GM23338 (cell line): ENCODE data around the gene MOCOS. TPM values are rescaled to one million over a fixed set of nuclear protein-coding genes. Genes with fewer than 3 reads are reported as not detected.
"Not testable (repeated sequence)": the region's sequence is repeated elsewhere in the genome, so short reads cannot be mapped to it uniquely, and the experiment has no call there.

Source experiments
- ATAC-seq: fragments of 200-7000 bp; cut with Tn5 transposase; 3 replicates; pipeline ENCODE4 v1.9.1; 2020
- DNase-seq: peaks from one replicate; pipeline ENCODE4 v3.0.0-alpha.2; 2015; ENCODE audit warnings: low spot score
- H2AFZ ChIP-seq: fragments of 200-600 bp; sonication (generic); 2 replicates; pipeline ENCODE4 v1.8.0; 2016; ENCODE audit warnings: antibody characterized with exemption, mild to moderate bottlenecking, moderate library complexity
- H3F3A ChIP-seq: fragments of 200-600 bp; sonication (generic); replicated peaks from 2 replicates; pipeline ENCODE4 v1.8.0; 2017; ENCODE audit warnings: antibody characterized with exemption, mixed run types, low read depth
- H3K27ac ChIP-seq: fragments of 200-600 bp; sonication (generic); 2 replicates; pipeline ENCODE4 v1.6.1; 2016; ENCODE audit warnings: low read depth
- H3K27me3 ChIP-seq: fragments of 200-600 bp; sonication (generic); 2 replicates; pipeline ENCODE4 v1.8.0; 2016; ENCODE audit warnings: mild to moderate bottlenecking, mixed run types, moderate library complexity; ENCODE audit not compliant: insufficient read depth
- H3K36me3 ChIP-seq: fragments of 200-600 bp; sonication (generic); 2 replicates; pipeline ENCODE4 v1.8.0; 2016; ENCODE audit warnings: mild to moderate bottlenecking; ENCODE audit not compliant: insufficient read depth
- H3K4me1 ChIP-seq: fragments of 200-600 bp; sonication (generic); 2 replicates; pipeline ENCODE4 v1.8.0; 2016; ENCODE audit warnings: mild to moderate bottlenecking, moderate library complexity; ENCODE audit not compliant: insufficient read depth
- H3K4me2 ChIP-seq: fragments of 200-600 bp; sonication (generic); 2 replicates; pipeline ENCODE4 v1.7.1; 2017; ENCODE audit warnings: mixed run types
- H3K4me3 ChIP-seq: fragments of 200-600 bp; sonication (generic); 2 replicates; pipeline ENCODE4 v1.6.1; 2016; ENCODE audit warnings: mixed run types
- H3K79me2 ChIP-seq: fragments of 200-600 bp; sonication (generic); replicated peaks from 2 replicates; pipeline ENCODE4 v1.8.0; 2017; ENCODE audit warnings: mild to moderate bottlenecking; ENCODE audit not compliant: insufficient read depth
- H3K9me2 ChIP-seq: fragments of 200-600 bp; sonication (generic); 2 replicates; pipeline ENCODE4 v1.8.0; 2017; ENCODE audit not compliant: insufficient read depth
- H4K20me1 ChIP-seq: fragments of 200-600 bp; sonication (generic); replicated peaks from 2 replicates; pipeline ENCODE4 v1.8.0; 2017; ENCODE audit warnings: mild to moderate bottlenecking; ENCODE audit not compliant: insufficient read depth
- H3K27ac Mint-ChIP-seq: 2 replicates; pipeline ENCODE4 v1.8.0; 2020; ENCODE audit warnings: inconsistent platforms, mild to moderate bottlenecking, moderate library complexity, mixed read lengths
- H3K27me3 Mint-ChIP-seq: 3 replicates; pipeline ENCODE4 v1.8.0; 2022; ENCODE audit warnings: low read depth, mild to moderate bottlenecking, moderate library complexity, mixed read lengths, inconsistent platforms; ENCODE audit not compliant: insufficient read depth, poor library complexity
- H3K36me3 Mint-ChIP-seq: 3 replicates; pipeline ENCODE4 v1.8.0; 2021; ENCODE audit warnings: low read depth, mild to moderate bottlenecking, inconsistent platforms, moderate library complexity, mixed read lengths
- H3K4me1 Mint-ChIP-seq: 3 replicates; pipeline ENCODE4 v1.8.0; 2020; ENCODE audit warnings: mild to moderate bottlenecking, inconsistent platforms, mixed read lengths
- H3K4me3 Mint-ChIP-seq: 3 replicates; pipeline ENCODE4 v1.8.0; 2021; ENCODE audit warnings: moderate library complexity, mild to moderate bottlenecking, inconsistent platforms, mixed read lengths
- H3K9me3 Mint-ChIP-seq: 3 replicates; pipeline ENCODE4 v1.8.0; 2020; ENCODE audit warnings: moderate library complexity, mild to moderate bottlenecking, inconsistent platforms, mixed read lengths
- EZH2 ChIP-seq: fragments of 200-600 bp; sonication (generic); IDR thresholded peaks from one replicate; pipeline ENCODE4 v1.8.0; 2017; ENCODE audit warnings: antibody characterized with exemption, mild to moderate bottlenecking, low read depth; ENCODE audit not compliant: unreplicated experiment
- JUNB ChIP-seq: IDR thresholded peaks from one replicate; pipeline ENCODE4 v1.6.1; 2016; ENCODE audit warnings: antibody characterized with exemption; ENCODE audit not compliant: unreplicated experiment
- NANOG ChIP-seq: IDR thresholded peaks from 2 replicates; pipeline ENCODE4 v1.6.1; 2016; ENCODE audit warnings: antibody characterized with exemption, borderline replicate concordance
- POLR2AphosphoS5 ChIP-seq: IDR thresholded peaks from 2 replicates; pipeline ENCODE4 v1.6.1; 2016; ENCODE audit warnings: antibody characterized with exemption, low read depth
- ZNF331 ChIP-seq: fragments of 250-450 bp; sonication (Bioruptor Pico); IDR thresholded peaks from 2 replicates; pipeline ENCODE4 v1.5.0; 2020; ENCODE audit warnings: low read depth, mild to moderate bottlenecking, moderate library complexity
- polyA plus RNA-seq: library from polyadenylated mRNA; unstranded; fragments of >200 nt; fragmentation: Nextera tagmentation; extraction: Ambion mirVana; gene quantifications from 2 replicates; pipeline ENCODE4 v1.2.1, GENCODE V29; 2016
- total RNA-seq: library from RNA; depleted of rRNA; stranded (reverse); fragments of >200 nt; shearing (Covaris generic); gene quantifications from 2 replicates; pipeline ENCODE4 v1.2.3, GENCODE V29; 2014
- TF ChIP-seq, protein P1 (sequence below): fragments of 250-450 bp; sonication (Bioruptor Pico); IDR thresholded peaks from 2 replicates; pipeline ENCODE4 v1.5.0; 2020; ENCODE audit warnings: mild to moderate bottlenecking, moderate library complexity

MOCOS gene
- total and polyA plus RNA-seq, 2 experiments from 2014 or later: 3.9 to 7.2 TPM

DNA sequence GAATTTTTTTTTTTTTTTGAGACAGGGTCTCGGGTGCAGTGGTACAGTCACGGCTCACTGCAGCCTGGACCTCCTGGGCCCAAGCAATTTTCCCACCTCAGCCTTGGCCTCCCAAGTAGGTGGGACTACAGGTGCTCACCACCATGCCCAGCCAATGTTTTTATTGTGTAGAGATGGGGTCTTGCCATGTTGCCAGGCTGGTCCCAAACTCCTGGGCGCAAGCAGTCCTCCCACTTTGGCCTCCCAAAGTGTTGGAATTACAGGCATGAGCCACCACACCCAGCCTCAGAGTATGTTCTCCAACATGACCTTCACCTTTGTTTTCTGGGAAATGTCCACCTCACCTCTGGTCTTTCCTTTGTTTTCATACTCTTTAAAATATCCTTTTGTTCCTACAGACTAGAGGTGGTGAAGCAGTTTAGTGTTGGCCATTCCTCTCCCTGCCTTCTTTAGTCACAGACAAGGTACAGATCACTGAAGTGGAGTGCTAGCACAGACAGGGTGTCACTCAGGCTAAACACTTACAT, 19.5 kb upstream of the MOCOS start (continued):
- TF ChIP-seq, protein P1, sequence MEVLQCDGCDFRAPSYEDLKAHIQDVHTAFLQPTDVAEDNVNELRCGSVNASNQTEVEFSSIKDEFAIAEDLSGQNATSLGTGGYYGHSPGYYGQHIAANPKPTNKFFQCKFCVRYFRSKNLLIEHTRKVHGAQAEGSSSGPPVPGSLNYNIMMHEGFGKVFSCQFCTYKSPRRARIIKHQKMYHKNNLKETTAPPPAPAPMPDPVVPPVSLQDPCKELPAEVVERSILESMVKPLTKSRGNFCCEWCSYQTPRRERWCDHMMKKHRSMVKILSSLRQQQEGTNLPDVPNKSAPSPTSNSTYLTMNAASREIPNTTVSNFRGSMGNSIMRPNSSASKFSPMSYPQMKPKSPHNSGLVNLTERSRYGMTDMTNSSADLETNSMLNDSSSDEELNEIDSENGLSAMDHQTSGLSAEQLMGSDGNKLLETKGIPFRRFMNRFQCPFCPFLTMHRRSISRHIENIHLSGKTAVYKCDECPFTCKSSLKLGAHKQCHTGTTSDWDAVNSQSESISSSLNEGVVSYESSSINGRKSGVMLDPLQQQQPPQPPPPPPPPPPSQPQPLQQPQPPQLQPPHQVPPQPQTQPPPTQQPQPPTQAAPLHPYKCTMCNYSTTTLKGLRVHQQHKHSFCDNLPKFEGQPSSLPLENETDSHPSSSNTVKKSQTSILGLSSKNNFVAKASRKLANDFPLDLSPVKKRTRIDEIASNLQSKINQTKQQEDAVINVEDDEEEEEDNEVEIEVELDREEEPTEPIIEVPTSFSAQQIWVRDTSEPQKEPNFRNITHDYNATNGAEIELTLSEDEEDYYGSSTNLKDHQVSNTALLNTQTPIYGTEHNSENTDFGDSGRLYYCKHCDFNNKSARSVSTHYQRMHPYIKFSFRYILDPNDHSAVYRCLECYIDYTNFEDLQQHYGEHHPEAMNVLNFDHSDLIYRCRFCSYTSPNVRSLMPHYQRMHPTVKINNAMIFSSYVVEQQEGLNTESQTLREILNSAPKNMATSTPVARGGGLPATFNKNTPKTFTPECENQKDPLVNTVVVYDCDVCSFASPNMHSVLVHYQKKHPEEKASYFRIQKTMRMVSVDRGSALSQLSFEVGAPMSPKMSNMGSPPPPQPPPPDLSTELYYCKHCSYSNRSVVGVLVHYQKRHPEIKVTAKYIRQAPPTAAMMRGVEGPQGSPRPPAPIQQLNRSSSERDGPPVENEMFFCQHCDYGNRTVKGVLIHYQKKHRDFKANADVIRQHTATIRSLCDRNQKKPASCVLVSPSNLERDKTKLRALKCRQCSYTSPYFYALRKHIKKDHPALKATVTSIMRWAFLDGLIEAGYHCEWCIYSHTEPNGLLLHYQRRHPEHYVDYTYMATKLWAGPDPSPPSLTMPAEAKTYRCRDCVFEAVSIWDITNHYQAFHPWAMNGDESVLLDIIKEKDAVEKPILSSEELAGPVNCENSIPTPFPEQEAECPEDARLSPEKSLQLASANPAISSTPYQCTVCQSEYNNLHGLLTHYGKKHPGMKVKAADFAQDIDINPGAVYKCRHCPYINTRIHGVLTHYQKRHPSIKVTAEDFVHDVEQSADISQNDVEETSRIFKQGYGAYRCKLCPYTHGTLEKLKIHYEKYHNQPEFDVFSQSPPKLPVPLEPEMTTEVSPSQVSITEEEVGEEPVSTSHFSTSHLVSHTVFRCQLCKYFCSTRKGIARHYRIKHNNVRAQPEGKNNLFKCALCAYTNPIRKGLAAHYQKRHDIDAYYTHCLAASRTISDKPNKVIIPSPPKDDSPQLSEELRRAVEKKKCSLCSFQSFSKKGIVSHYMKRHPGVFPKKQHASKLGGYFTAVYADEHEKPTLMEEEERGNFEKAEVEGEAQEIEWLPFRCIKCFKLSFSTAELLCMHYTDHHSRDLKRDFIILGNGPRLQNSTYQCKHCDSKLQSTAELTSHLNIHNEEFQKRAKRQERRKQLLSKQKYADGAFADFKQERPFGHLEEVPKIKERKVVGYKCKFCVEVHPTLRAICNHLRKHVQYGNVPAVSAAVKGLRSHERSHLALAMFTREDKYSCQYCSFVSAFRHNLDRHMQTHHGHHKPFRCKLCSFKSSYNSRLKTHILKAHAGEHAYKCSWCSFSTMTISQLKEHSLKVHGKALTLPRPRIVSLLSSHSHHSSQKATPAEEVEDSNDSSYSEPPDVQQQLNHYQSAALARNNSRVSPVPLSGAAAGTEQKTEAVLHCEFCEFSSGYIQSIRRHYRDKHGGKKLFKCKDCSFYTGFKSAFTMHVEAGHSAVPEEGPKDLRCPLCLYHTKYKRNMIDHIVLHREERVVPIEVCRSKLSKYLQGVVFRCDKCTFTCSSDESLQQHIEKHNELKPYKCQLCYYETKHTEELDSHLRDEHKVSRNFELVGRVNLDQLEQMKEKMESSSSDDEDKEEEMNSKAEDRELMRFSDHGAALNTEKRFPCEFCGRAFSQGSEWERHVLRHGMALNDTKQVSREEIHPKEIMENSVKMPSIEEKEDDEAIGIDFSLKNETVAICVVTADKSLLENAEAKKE (CRISPR knock-in tag): no peak
- TF ChIP-seq EZH2 (no peak), POLR2AphosphoS5 (no peak), ZNF331 (no peak), JUNB (no peak)

DNA sequence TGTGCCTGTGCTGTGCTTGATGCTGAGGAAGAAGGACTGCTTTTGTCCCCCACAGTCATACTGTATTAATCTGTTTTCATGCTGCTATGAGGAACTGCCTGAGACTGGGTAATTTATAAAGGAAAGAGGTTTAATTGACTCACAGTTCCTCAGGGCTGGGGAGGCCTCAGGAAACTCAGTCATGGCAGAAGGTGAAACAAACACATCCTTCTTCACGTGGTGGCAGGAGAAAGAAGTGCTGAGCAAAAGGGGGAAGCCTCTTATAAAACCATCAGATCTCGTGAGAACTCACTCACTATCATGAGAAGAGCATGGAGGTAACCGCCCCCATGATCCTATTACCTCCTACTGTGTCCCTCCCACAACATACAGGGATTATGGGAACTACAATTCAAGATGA, 19.0 kb upstream of the MOCOS start:
- peaks cover 50% of the 10 kb centered on the region for H3K36me3 ChIP-seq
- not testable (repeated sequence) for H3F3A ChIP-seq, H3K4me3 ChIP-seq, H3K4me3 Mint-ChIP-seq, H3K27me3 Mint-ChIP-seq, H3K4me1 Mint-ChIP-seq, H2AFZ ChIP-seq, H3K27me3 ChIP-seq, ATAC-seq, H3K27ac Mint-ChIP-seq, H3K9me2 ChIP-seq, H3K9me3 Mint-ChIP-seq, H3K79me2 ChIP-seq, H3K4me1 ChIP-seq, DNase-seq, H4K20me1 ChIP-seq, H3K27ac ChIP-seq, H3K4me2 ChIP-seq
- H3K36me3 Mint-ChIP-seq: peaks cover 74% of the 10 kb centered on the region

DNA sequence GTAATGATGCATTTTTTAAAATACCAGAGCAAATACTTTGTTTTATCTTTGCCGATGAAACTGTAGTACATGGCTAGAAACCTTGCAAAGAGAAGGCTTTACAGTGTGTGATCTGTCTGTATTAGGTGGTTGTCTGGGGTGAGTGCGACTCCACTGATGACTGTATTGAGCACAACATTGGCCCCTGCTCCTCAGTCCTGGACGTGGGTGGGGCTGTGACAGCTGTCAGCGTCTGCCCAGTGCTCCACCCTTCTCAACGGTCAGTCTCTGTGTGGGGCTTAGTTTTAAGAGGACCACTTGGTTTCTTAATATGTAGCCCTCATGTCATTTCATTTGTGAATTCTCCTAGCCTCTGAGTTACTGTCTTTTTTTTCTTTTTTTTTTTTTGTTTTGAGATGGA, 17.4 kb upstream of the MOCOS start:
- Histone ChIP-seq H3K27me3 (no peaks in the 10 kb centered on the region), H3K4me1 (no peaks in the 10 kb centered on the region), H3K4me2 (no peak overlapping the region), H3F3A (peaks cover 2% of the 10 kb centered on the region; the same call in 1 of the 2 replicates), H4K20me1 (peaks cover 7% of the 10 kb centered on the region), H3K9me2 (no peaks in the 10 kb centered on the region), H3K79me2 (no peaks in the 10 kb centered on the region), H3K4me3 (no peak overlapping the region), H2AFZ (no peak overlapping the region), H3K36me3 (peaks cover 42% of the 10 kb centered on the region), H3K27ac (no peak overlapping the region)
- Mint-ChIP-seq H3K27ac (no peak overlapping the region), H3K4me1 (no peaks in the 10 kb centered on the region), H3K9me3 (no peaks in the 10 kb centered on the region), H3K27me3 (peaks cover 2% of the 10 kb centered on the region), H3K36me3 (peaks cover 69% of the 10 kb centered on the region), H3K4me3 (no peak overlapping the region)
- ATAC-seq: no peak
- no peak for DNase-seq
- TF ChIP-seq POLR2AphosphoS5: no peak
- no peak for TF ChIP-seq NANOG
